ENCODE results near the gene LHX3. TPM values are rescaled to one million over a fixed set of nuclear protein-coding genes. Genes with fewer than 3 reads are reported as not detected.

LHX3 gene
- polyA plus RNA-seq, 3 donors = not detected

DNA sequence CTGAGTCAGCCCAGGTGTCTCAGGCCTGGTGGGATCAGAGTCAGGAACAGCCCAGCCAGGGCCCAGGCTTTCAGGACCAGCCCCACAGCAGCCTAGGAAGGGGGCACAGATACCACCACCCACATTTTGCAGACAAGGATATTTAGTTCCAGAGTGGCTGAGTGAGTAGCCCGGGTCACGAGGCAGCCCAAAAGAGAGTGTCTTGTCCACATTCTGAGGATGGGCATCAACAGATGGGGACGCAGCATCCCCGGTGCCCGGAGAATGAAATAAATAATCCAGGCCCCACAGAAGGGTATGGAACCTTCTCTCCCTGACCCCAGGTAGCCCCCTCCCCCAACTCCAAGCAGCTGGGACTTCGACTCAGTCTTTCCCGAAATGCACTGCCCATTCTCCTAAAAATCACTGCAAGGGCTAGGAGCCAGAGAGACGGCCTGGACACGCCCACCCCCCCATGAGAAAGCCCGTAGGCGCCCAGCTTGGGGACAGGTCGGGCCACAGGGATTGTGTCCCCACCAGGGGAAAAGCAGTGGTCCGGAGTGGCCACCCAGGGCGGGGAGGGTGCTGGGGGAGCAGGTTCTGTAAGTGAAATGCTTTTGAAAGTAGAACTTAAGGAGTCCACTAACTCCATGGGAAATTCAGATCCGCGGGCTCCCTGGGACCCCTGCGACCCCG lies 6.9 kb downstream of the LHX3 start:
- DNase-seq (ENCODE audit: extremely low read depth in 1 of 11, low read depth in 9 of 11, low spot score in 4 of 11) = no peak

DNA sequence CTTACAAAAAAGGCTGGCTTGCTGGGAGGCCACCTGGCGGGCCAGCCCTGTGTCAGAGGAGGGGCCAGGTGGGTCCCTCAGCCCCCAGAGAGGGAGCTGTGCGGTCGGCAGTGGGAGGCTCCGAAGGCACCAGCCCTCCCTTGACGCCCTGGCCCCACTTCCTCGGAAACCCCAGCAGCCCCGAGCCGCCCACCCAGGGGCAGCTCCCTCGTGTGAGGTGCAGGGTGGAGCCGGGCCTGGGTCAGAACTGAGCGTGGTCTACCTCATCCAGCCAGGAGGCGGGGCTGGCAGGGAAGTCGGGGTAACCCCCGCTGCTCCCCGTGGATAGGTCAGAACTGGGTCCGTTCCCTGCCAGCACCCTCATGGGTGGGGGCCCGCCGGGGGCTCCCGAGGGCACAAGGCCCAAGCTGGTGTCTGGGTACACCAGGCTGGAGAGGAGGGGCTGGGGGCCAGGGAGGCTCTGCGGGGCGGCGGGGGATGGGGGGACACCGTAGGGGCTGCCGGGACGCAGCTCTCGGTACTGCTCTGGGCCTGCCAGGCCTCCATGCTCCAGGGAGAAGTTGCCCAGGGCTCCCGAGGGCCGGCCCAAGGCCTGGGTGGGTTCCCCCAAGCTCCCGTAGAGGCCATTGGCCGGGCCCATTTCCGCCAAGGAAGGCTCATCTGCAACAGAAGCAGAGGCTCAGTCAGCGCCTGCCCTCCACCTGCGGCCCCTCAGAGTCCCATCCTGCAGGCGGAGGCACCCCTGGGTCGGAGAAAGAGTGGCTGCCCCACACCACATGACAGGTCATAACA lies 7.6 kb downstream of the LHX3 start:
- no peak for DNase-seq (ENCODE audit: extremely low read depth in 1 of 11, low read depth in 9 of 11, low spot score in 4 of 11)

GRCh38 chr9:136196404-136197083 lies 8.4 kb downstream of the LHX3 start:
- no peak for DNase-seq (ENCODE audit: extremely low read depth in 1 of 11, low read depth in 9 of 11, low spot score in 4 of 11)

DNA sequence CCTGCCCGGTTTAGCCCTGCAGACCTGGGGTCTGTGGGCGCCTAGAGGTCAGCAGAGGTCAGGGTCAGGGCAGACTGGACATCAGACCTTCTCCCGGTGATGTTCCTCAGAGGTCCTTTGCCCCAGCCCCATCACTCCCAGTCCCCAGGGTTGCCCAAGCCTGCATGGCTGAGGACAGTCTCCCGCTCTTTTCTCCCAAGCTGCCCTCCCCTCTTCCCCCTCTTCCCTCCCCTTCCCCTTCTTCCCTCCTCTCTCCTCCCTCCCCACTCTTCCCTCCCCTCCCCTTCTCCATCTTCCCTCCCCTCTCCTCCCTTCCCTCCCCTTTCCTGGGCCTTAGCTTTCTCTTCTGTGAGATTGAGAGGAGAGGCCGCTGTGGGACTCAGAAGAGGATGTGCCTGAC lies 10.4 kb downstream of the LHX3 start:
- DNase-seq (ENCODE audit: extremely low read depth in 1 of 11, low read depth in 9 of 11, low spot score in 4 of 11) = no peak

DNA sequence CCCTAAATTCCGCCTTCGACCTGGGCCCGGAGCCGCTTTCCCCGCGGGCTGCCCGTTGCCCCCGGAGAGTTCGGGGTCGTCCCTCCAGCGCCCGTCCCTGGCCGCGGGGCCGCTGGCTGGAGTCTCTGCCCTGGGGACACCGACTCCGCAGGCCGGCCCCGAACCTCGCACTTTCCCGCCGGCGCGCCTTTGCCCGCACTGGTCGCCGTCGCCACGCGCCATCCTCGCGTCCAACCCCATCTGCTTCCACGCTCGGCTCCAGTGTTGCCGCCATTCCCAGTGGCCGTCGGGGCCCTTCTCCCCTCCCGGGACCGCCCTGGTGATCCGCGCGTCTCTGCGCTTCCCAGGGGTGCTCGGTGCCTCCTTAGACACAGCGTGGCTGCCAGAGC lies 11.0 kb downstream of the LHX3 start:
- no peak for DNase-seq (ENCODE audit: extremely low read depth in 1 of 11, low read depth in 9 of 11, low spot score in 4 of 11)

DNA sequence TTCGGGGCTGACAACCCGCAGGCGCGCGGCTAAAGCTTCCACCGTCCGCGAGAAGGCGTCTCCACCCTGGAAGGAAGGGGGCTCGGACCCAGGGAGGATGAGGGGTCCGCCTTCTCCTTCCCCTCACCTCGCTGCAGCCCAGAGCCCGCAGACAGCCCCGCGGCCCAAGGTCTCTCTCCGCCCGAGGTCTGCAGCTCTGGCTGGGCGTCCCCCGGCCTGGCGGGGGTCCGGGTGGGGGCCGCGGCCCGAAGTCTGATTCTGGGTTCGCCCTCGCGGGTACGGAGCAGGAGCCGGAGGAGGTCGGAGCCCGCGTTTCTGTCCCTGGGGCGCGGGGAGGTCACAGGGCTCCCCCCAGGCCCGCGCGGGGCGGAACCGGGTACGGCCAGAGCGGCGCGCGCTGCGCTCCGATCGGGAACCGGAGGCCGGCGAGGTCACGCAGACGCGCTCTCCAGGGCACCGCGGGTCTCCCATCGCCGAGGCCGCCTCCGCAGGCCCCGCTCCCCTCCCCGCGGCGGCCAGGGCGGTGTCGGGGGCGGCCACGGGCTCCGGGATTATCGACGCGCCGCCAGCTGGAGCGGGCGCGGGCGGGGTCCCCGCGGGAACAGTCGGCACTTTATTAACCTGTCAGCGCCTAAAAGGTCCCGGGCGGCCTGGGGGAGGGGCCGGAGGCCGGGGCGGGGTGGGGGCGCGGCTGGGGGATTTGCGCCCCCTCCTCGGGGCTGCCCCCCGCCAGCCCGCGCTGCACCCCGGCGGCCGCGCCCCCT lies 11.6 kb downstream of the LHX3 start:
- DNase-seq (ENCODE audit: extremely low read depth in 1 of 11, low read depth in 9 of 11, low spot score in 4 of 11) = no peak

DNA sequence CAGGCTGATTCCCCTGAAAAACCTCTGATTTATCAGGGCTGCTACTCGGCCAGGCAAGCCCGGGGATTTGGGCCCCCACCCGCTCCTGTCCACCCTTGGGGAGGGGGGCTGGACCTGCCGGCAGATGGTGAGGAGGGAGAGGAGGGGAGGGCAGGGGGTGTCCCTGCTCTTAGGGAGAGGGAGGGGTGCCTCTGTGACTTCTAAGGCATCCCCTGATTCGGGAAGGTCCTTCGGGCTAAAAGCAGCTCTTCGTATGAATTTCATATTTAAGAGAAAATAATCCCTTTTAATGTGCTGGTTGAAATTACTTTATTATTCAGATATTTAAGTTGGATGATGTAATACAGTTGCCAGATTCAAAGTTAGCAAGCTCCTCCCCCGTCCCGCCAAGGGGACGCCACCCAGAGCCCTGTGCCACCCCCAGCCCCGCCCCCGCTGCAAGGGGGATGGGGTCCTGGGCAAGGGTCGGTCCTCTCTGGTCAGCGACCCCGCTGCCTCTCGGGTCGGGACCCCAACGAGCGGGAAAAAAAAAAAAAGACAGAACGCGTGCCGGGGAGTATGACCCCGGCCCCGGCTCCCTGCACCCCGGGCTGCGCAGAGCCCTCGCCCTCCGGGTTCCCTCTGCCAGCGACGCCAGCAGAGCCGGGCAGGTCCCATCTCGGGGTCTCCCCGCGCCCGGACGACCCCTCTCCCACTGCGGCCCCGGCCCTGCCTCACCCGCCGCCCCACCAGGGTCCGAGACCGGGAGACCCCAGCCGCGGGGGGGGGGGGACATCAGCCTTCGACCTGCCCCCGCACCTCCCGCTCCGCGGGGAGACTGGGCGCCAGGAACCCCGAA lies 12.4 kb downstream of the LHX3 start:
- DNase-seq (ENCODE audit: extremely low read depth in 1 of 11, low read depth in 9 of 11, low spot score in 4 of 11) = no peak

GRCh38 chr9:136191960-136192286 lies 13.0 kb downstream of the LHX3 start:
- no peak for DNase-seq (ENCODE audit: extremely low read depth in 1 of 11, low read depth in 9 of 11, low spot score in 4 of 11)

DNA sequence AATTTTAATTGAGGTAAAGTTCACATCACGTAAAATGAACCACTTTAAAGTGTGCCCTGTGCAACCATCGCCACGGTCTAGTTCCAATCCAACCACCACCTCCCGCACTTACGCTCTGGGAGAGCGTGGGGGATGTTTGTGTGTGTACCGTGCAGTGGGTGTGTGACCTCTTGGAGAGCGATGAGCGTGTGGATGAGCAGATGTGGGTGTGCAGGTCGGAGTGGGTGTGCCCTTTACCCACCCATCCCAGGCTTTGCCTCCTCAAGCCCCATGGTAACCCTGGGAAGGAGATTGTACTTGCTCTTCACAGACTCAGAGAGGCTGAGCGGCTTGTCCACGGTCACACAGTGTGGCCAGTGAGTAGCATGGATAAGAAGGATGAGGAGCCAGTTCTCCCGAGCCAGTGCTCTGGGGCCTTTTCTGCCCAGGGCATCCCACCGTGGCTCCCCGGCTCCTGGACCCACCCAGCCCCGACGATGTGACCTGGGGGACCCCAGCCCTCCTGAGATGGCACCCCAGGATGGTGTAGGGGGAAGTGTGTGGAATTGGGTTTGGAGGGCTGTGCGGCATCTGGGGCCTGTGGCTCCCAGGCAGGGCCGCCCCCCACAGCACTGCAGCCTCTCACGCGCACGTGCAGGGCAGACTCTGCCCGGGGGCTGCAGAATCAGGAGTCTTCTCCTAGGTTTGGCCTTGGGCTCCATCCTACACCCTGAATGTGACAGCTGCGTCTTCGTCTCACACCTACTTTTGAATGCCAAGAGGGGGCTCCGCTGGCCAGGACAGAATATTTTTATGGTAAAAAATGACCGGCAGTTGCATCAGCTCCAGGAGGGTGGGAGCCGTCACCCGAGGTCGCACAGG lies 13.6 kb downstream of the LHX3 start:
- no peak for DNase-seq (ENCODE audit: extremely low read depth in 1 of 11, low read depth in 9 of 11, low spot score in 4 of 11)

GRCh38 chr9:136190656-136191055 lies 14.3 kb downstream of the LHX3 start:
- DNase-seq (ENCODE audit: extremely low read depth in 1 of 11, low read depth in 9 of 11, low spot score in 4 of 11) = no peak

DNA sequence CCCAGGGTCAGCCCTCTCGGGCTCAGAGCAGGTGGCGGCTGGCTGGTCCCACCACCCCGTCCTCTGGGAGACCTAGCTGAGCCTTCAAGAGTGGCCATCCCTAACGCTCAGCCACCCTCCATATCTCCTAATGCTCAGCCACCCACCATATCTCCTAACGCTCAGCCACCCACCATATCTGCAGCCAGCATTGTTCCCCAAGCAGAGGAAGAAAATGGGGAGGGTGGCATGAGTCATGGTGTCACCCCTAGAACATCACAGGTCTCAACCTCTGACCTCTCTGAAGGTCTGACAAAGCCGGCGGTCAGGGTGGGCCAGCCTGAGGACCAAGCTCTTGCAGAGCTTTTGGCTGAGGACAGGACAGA lies 14.7 kb downstream of the LHX3 start:
- no peak for DNase-seq (ENCODE audit: extremely low read depth in 1 of 11, low read depth in 9 of 11, low spot score in 4 of 11)

- no peak for DNase-seq (ENCODE audit: extremely low read depth in 1 of 11, low read depth in 9 of 11, low spot score in 4 of 11)
Observed at GRCh38 chr9:136189394-136190236, 15.3 kb downstream of the LHX3 start.

DNA sequence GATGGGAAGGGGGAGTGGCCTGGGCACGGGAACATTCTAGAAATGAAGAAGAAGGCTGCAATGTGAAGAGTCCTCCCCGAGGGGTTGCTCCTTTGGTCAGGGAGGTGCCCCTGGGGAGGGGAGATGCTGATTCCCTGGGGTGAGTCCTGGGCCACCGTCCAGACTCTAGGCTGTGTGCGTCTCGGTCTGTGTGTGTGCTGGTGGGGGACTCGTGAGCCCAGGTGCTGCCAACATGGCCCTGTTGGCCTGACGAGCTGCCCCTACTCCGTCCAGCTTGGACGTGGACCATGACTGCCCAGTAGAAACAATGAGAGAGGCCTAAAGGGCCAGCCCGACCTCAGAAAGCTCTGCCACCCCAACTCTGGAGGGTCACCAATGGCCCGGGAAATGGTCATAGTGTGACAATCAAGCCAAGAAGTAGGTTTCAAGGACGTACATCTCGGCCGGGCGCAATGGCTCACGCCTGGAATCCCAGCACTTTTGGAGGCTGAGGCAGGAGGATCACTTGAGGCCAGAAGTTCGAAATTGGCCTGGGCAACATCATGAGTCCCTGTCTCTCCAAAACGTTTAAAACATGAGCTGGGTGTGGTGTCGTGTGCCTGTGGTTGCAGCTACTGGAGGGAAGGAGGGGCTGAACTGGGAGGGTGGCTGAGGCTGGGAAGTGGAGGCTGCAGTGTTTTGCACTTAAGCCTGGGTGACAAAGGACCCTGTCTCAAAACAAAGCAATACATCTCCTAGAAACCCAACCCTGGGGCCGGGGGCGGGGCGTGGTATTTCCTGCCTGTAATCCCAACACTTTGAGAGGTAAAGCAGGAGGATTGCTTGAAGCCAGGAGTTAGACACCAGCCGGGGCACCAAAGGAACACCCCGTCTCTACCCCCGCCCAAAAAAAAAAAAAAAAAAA lies 17.0 kb downstream of the LHX3 start:
- no peak for DNase-seq (ENCODE audit: extremely low read depth in 1 of 11, low read depth in 9 of 11, low spot score in 4 of 11)

- DNase-seq (ENCODE audit: extremely low read depth in 1 of 11, low read depth in 9 of 11, low spot score in 4 of 11) = no peak
Observed at GRCh38 chr9:136187197-136187596, 17.7 kb downstream of the LHX3 start.

DNA sequence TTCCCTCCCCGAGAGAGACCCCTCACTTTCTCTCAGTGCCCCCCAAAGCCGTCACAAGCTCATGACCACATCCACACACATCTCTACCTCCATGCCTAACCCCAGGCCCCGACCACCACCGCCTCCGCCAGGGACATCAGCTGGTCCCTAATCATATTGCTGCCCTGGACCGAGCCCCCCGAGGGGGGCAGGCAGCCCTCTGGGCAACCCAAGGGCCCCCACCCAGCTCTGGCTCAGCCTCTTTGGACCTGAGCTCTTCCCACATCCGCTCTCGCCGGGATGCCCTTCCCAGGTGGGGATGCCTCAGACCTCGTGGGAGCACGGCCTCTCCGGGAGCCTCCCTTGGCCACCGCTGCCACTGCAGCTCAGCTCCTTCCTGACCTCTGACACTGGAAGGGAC lies 18.5 kb downstream of the LHX3 start:
- no peak for DNase-seq (ENCODE audit: extremely low read depth in 1 of 11, low read depth in 9 of 11, low spot score in 4 of 11)

Data from renal cortex interstitium (tissue), 11 donors.